Purkinje cell (primary cell): ENCODE measurements around the gene AKAP8L. TPM values are rescaled to one million over a fixed set of nuclear protein-coding genes. Genes with fewer than 3 reads are reported as not detected.

ENCODE experiments used
- polyA plus RNA-seq: library from polyadenylated mRNA; unstranded; fragments of >200 nt; fragmentation: Nextera tagmentation; gene quantifications from 2 replicates; pipeline ENCODE4 v1.2.1, GENCODE V29; 2014

AKAP8L gene
- 4.2 and 14.3 TPM in 2 replicates for polyA plus RNA-seq

GRCh38 chr19:15418579-15419412 is at the start of gene AKAP8L:
Gene AKAP8L (minus strand): TSS chr19:15418988. CDS start chr19:15418923, 65 bp downstream.

DNA sequence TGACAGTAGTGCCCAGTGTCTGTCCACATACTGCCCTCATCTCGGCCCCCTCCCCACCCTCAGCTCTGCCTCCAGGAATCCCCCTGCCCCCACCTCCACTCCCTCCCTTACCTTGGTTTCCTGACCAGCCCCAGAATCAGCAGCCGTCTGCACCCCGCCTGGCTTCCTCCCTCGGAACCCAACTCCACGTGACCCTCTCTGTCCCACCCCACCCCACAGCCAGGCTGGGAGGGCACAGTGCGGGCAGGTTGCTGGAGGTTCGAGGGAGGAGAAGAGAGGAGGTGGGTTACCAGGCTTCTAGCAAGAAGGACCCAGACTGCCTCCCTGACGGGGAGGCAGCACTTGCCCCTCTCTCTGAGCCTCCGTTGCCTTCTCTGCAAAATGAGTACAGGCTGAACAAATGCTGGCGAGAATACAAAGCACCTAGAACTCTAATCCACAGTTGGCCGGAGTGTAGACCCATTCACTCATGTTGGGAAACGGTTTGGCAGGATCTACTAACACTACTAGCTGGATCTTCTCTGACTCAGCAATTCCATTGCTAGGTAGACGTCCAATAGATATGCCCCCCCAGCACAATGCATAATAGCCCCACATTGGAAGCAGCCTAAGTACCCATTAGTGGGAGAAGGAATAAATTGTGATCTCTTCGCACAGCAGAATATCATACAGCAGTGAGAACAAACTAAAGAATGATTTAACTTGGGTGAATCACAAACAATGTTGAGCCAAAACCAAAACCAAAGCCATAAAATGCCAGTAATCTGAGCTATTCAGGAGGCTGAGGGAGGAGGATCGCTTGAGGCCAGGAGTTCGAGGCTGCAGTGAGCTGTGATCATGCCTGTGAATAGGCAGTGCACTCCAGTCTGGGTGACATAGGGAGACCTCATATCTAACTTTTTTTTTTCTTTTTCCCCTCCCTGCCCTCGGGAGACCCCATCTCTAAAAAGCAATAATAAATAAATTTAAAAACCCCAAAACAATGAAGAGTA is 45.9 kb upstream of the AKAP8L start, which contains the start of gene RASAL3:
TSS of gene RASAL3 (minus strand) at position 151 of the 992 bp plus-strand sequence. CDS start 186 bp downstream, outside the sequence.

GRCh38 chr19:15449620-15450527 is 31.1 kb upstream of the AKAP8L start, which contains the start of gene WIZ:
Gene WIZ (minus strand): TSS chr19:15449956. CDS start chr19:15448307, 1,649 bp downstream.

DNA sequence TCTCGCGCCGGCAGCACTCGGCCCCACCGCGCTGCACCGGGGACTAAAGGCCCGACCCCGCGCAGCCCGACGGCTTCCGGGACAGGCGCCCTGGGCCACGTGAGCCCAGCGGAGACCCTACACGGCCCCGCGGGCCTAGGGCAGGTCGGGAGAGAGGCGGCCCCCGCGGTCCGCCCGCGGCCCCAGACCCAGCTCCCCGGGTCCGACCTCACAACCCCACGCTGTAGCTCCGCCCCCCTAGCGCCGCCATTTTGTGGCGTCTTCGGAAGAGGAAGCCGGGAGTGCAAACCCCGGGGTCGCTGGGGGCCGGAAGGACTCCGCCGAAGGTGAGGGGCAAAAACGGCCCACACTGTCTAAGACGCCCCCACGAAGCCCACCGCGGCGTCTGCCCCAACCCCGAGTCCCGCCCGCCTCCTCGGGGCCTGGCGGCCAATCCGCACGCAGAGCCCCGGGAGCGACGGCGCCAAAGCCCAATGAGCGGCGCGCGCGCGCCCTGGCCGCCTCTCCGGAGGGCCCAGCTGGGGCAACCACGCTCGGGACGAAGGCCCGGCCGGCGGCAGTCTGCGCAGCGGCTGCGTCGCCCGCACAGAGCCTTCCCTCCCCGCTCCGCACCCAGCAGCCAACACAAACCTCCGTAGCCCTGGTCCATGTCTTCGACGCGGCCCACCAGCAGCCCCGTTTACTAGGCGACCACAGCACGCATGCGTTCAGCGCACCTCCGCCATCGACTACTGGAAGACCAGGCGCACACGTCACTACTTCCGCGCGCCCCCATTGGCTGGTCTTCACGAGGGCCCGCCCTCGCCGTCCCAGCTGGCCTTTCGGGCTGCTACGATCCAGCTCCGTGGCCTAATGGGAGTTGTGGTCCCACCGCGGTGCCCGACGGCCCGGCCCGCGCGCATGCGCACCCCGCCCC is 39.4 kb downstream of the AKAP8L start, which contains the start of gene AKAP8:
TSS of gene AKAP8 (minus strand) at position 705 of the 916 bp plus-strand sequence. CDS start at position 649, 56 bp downstream.

DNA sequence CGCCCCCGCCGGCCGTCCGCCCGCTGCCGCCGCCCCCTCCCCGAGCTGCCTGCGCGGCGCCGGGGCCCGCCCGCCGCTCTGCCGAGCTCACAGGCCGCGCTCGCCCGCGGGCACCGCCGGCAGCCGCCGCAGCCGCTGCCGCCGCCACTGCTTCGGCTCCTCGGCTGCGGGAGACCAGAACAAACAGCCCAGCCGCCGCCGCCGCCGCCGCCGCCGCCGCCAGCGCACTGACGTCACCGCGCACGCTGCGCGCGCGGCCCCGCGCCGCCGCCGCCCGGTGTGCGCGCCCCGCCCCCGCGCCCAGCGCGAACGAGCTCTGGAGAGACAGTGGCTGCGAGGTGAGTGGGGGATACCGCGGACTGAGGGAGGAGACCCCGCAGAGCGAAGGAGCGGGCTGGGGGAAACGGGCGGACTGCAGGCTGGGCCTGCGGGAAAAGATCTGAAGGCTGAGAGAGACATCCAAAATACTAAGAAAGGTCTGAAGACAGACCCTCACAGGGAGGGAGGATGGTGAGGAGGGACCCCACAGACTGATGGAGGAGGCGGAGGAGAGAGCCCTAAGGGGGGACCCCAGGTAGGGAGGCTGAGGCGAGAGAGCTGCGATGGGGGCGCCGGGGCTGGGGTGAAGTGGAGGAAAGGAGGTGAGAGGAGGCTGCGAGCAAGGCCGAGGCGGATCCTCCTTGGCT is 86.3 kb downstream of the AKAP8L start, which contains the start of gene BRD4:
TSS of gene BRD4 (minus strand) at position 229 of the 686 bp plus-strand sequence. CDS start 59,440 bp downstream, outside the sequence.

Other genes starting within 250 kb of the AKAP8L start
- gene NOTCH3, start 218.0 kb downstream of the AKAP8L start, polyA plus RNA-seq, result 0.41 and 0.54 TPM in 2 replicates
- not detected in 2 replicates for gene EPHX3, start 186.5 kb downstream of the AKAP8L start, polyA plus RNA-seq
- gene BRD4, start 86.4 kb downstream of the AKAP8L start, polyA plus RNA-seq, result 33.8 and 35.1 TPM in 2 replicates
- gene AKAP8, start 39.2 kb downstream of the AKAP8L start, polyA plus RNA-seq, result 7.1 and 8.0 TPM in 2 replicates
- gene WIZ, start 31.0 kb upstream of the AKAP8L start, polyA plus RNA-seq, result 0.73 and 2.0 TPM in 2 replicates
- 1.2 TPM in 1 of 2 replicates, not detected in the other for gene RASAL3, start 45.6 kb upstream of the AKAP8L start, polyA plus RNA-seq
- not detected in 2 replicates for gene PGLYRP2, start 60.5 kb upstream of the AKAP8L start, polyA plus RNA-seq
- not detected in 2 replicates for gene CYP4F22, start 89.5 kb upstream of the AKAP8L start, polyA plus RNA-seq
- not detected in 2 replicates for gene CYP4F8, start 196.2 kb upstream of the AKAP8L start, polyA plus RNA-seq
- 0.15 TPM in 1 of 2 replicates, not detected in the other for gene CYP4F3, start 221.9 kb upstream of the AKAP8L start, polyA plus RNA-seq